GM21786 (cell line): Measurements from ENCODE around the gene PITX3.
"Not testable (repeated sequence)": the region's sequence is repeated elsewhere in the genome, so short reads cannot be mapped to it uniquely, and the experiment has no call there.

Source experiments
- ATAC-seq: cut with Tn5 transposase; IDR thresholded peaks from one replicate; pipeline ENCODE4 v1.9.1; 2021; ENCODE audit not compliant: unreplicated experiment

The PITX3 gene

DNA sequence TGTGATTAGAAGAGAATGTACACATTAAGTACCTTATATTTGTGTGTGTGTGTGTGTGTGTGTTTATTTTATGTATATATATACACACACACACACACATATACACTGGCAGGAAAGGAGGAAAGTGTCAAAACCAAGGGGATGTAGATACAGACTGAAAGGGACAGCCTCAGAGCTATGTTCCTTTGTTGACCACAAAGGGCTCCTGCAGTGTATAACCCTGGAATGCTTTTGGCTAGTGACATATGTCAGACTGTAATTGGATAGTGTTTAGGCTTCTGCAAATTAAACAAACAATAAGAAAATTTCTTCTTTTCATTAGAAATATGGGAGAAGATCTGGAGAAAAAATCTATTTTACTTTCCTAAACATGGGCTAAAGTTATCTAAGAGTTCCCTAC, 19.9 kb upstream of the PITX3 start:
- ATAC-seq = no peak

DNA sequence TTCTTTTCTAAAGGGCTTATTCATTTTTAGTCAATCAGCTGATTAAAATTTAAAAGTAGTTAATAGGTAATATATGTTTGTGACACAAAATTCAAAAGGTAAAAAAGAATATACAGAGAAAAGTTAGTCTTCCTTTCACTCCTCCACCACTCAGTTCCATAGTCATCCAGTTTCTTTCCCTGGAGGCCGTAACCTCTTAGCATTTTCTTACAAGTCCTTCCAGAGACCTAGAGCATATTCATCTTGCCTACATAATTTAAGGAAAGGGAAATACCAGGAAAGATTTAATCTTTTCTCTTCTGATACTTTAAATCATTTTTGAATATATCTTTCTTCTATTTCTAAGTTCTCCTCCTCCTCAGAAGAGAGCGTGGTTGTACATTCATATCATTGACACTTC, 14.1 kb upstream of the PITX3 start:
- no peak for ATAC-seq

DNA sequence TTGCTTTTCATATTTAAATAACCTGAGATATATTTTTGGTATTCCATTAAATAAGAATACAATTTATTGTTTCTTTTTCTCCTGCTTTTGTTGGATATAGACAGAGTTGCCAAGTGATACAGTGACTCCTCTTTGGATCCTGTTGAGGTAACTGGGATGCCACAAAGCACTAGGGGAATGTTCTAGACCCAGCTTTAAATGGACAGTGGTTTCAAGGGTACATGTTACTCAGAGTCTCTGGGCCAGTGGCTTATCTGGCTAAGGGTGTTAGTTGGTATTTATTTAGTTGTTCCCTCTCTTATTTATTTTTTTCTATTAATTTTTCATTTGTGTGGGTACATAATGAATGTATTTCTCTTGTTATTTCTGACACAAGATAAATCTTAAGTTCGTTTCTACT, 13.1 kb upstream of the PITX3 start:
- ATAC-seq = no peak

DNA sequence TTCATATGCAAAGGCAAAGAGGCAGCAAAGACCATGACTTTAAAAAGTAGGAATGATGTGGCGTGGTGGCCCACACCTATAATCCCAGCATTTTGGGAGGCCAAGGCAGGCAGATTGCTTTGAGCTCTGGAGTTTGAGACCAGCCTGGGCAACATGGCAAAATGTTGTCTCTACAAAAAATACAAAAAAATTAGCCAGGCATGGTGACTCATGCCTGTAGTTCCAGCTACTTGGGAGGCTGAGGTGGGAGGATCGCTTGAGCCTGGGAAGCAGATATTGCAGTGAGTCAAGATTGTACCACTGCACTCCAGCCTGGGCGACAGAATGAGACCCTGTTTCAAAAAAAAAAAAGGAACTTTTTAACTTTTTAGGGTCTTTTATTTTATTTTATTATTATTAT, 11.2 kb upstream of the PITX3 start:
- ATAC-seq = not testable (repeated sequence)

DNA sequence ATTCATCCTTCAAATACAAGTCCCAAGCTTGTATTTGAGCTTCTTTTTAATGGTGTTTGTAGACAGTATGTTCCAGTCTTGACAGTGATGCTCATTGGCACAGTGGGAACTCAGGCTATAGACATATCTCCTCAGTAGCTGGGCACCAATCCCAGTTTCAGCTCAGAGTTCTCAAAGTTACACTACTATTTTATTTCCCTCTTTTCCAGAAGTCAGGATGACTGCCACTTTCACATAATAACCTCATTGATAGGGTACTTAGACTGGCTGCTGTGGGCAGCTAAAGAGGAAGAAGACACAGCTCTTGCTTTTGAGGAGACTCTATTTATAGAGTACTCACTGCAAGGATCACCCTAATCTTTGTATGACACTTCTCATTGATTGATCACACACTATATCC, 6.4 kb upstream of the PITX3 start:
- ATAC-seq = no peak

DNA sequence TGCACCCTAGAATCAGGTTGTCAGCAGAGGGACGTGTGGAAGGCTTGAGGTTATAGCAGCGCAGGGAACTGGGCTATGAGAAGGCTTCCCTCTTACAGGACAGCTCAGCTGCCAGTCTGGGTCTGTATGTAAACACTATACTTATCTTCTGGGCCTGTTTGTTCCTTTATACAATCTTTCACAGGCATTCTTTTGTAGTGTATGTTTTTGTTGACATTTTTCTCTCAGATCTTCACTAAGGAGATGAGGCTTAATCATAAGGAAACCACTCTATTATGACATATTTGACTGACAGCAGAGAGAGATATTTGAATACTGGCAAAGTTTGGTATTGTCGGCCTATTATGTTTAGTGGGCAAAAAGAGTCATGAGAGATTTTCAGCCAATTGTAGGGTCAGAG, 4.9 kb upstream of the PITX3 start:
- no peak for ATAC-seq

DNA sequence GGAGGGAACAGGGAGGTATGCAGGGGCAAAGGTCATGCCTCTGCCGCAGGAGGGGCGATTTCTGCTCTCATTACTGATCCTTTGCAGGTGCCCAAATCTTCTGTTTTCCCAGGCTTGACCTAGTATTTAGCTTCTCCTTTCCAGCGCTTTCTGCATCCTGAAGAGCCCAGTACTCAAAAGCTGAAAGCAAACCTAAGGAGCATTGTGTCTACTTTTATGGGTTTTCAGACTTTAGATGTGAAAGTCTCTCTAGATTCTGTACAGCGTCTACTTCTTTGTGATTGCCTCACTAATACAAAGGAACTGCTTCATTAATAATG, 4.6 kb upstream of the PITX3 start:
- no peak for ATAC-seq

DNA sequence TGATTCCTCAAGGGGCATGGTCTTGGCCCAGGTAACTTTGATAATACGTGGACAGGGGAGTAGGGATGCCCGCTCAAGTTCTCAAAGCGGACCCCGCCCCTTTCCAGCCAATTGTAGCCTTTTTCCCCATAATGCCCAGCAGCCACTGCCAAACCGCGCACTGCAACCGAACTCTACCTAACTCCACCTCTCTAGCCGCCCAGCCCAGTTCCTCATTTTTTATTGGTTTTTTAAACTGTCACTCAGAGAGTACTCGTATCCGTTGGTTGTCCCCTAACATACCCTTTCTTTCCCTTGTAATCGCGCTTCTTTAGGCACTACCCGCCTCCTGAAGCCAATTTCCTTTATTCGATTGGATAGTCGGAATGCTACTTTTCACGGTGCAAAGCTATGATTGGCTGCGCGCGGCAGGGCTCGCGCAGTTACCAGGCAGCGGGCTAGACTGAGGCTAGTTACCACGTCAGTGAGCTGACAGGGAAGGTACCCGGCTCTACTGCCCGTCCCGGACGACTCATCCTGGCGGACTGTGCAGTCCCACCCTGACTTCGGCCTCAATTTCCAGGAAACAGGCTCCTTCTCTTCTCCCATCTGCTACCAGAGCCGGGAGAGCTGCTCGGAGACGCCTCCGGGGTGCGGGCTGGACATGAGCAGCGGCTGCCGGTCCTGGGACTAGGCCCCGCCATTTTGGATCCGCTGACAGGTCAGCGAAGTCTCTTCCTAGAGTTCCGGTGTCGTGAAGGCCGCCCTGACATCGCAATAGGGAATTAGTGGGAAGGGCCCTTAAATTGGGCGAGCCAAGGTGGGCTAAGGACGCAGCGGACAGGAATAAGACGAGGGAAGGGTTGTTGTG, 4.0 kb upstream of the PITX3 start, which contains the start of gene GBF1:
Gene GBF1, plus strand, starts transcription at position 451 of the 850 bp plus-strand sequence. CDS start 13,407 bp downstream, outside the sequence.
- peak; percentile 89 for ATAC-seq

DNA sequence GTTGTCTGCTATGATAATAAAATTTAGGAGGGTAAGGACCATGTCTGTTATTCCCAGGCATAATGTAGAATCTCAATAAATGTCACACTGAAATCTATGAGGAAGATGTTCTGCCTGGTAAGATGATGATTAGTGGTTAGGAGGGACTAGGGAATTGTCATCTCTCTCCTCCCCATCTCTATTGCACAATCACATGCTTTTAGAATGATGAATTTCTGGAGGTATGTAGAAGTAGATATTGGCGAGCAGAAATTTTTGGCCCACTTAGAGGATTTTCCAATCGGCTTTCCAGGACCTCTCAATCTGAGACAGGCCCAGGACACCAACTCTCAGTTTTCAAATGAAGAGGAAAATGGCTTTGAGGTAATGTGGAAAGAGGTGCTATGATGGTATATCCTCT, 2.0 kb upstream of the PITX3 start:
- ATAC-seq = no peak

DNA sequence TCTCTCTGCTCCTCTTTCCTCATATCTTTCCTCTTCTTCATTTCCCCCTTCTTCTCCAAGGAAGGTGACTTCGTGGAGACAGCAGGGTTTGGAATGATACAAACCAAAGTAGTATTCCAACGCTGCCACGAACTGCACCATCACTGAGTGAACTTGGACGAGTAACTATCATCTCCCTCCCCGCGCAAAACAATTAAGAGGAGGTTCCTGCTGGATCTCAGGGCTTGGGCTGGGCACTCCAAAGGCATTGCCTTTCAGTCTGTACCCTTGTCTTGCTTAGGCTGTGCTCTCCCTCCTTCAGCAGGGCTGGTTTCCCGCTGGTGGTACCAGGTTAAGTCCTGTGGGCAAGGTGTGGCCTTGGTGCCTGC, 790 bp upstream of the PITX3 start:
- ATAC-seq = no peak

DNA sequence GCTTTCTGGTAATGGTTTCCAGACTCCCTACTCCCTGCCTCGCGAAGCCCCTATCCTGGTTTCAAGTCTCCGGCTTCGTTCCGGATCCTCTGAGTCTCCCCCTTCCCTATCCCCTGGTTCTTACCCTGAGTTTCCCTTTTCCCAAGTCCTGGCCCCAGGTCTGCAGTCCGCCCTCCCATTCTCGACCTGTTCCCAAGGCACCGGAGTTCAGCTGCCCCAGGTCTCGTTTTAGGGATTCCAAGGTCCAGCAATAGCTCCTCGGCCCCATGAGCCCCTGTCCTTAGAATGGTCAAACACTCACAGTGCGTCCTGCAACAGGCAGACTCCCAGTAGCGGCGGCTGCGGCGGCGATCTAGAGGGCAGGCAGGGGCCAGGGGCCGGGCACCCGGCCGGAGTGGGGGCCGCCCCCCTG, 274 bp downstream of the PITX3 start:
- no peak for ATAC-seq

DNA sequence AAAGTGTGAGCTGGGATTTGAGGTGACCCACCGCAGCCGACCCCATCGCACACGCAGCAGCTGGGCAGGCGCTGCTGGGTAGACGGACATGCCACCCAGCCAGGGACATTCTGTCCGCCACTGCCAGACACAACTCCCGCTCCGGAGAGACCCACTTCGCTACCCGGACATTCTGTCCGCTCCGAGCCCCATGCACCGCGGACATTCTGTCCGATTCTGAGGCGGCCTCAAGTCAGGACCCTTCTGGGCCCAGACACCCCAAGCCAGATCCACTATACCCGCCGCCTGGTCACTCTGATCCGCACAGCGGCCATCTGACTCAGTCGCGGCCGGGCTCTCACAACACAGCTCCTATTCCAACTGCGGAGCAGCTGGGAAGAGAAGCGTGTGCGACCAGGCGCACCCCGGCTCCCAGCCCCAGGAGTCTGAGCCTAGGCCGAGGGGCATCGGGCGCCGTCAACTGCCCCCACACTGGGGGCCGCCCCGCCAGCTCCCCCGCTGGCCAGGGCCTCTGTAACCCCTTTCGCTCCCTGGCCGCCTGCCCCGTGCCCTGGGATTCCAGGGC, 763 bp downstream of the PITX3 start:
- ATAC-seq = no peak

DNA sequence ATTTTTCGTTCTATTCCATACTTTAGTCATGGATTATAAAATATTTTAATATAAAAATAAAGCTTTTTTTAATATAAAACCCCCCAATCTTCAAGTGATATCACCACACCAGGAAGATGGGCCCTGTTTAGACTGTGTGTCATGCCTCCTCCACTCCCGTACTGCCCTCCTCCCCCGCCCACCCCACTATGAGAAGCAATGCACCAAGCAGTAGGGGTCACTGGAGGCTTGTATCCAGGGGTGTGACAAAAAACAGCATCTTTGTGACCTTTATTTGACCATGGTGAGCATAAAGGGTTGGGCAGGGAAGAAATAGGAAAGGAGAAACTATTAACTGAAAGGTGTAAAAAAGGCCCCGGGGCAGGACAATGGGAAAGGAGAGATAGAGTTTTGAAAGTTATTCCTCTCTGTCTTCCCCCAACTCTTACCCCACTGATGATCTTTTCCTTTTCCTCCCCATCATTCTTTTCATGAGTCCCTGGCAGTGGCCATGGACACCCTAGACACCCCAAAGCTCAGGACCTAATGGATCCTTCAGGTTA, 3.5 kb downstream of the PITX3 start:
- ATAC-seq = no peak

DNA sequence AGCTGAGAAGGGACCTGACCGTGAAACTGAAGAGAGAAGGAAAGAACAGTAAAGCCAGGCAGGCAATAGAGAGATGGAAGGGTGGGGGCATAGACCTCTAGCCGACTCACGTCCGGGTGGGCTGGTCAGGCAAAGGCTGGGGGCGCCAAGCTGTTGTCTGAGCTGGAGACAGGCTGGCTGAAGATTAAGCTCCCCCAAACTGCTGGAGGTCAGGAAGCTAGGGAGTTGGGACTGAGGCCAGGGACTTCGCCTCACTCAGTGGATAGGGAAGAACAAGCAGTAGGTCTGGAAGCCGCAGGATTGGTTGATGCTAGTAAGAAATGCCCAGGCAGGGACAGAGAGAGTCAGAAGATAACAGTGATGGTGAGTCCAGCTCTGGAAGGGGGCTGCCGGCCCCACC, 5.3 kb downstream of the PITX3 start:
- no peak for ATAC-seq

DNA sequence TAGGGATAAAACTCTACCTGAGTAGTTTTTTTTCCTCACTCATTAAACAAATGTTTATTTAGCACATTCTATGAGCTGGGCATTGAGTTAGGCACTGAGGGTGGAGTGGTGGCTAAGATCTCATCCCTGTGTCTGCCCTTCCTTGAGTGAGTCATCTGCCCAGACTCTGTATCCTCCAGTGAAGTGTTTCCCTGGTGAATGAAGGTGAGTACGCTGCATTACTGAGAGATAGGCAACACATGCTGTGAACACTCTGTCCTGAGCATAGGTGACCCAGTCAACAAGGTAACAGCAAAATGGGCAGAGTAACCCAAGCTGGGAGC, 5.8 kb downstream of the PITX3 start:
- ATAC-seq = no peak

DNA sequence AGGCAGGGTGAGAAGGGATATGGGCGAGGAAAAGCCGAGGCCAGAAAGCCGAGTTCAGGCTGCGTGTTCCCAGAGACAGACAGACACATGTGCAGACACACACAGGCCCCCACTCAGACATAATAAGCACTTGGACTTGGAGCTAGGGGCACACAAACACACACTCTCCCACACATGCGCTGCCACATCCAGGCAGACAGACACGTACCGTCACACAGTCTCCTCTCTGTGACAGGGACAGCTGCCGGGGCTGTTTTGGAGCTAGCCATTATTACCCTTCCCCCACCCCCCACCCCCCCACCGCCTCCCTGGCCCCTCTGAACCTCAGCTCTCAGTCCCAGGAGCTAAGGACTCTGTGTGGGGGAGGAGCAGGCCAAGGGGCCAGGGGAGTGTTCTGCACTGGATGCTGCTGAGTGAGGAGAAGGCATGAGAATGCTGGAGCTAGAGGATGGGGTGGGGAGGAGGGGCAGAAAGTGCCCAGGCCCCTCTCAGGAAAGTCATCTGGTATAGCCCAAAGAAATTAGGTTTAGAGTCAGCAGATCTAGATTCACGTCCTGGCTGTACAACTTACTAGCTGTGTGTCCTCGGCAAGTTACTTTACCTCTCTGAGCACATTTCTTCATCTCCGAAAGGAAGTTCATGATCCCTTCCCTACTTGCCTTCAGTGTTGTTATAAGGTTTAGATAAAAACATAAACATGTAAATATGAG, 6.3 kb downstream of the PITX3 start:
- no peak for ATAC-seq

DNA sequence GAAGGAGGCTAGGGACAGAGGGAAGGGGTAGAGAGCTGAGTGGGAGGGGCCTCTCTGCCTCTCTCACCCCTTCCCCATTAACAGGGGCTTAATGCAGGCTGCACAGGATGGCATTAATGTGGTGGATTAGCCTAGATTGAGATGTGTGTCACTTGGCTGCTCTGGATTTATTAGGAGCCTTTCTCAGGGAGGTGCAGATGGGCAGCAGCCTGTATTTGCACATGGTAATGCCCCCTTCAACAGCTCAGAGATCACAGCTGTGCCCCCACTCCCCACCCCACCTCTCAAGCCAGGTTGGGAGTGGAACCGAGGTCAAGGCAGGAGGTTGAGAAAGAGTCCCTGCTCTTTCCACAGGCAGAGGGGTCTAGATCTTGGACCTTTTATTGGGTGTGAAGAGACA, 7.3 kb downstream of the PITX3 start:
- no peak for ATAC-seq

DNA sequence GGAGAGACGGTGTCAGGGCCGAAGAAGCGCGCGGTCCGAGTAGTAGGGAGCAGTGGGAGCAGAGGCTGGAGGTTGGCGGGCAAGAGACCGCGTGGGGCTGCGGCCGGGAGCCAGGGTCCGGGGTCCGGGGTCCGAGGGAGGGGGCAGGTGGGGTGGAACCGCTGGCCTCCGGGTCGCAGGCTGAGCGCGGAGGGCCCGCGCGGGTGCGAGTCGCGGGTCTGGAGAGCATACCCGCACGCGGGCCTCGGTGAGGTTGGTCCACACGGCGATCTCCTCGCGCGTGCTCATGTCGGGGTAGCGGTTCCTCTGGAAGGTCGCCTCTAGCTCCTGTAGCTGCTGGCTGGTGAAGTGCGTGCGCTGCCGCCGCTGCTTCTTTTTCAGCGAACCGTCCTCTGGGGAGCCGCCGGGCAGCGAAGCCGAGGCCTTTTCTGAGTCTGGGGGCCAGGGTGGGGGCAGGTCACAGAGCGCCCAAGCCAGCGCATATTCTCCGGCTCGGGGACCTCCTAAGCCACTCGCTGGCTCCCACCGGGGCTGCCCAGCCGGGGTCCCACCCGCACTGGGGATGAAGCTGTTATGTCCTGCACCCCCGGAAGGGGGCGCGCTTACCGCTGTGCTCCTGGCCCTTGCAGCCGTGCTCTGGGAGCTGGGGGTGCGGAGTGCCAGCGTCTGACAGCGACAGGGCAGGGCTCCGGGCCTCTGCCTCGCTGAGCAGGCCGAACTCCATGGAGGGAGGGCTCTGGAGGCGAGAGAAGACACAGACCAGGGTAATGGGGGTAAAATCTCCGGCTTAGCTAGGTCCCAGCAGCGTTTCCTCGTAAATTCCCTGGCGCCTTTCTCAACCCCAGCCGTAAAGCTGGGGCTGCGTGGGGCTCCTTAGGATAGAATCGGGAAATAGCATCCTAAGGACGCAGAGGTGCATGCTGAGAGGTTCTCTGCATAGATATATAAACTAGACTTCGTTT, 9.7 kb downstream of the PITX3 start:
- ATAC-seq = no peak

DNA sequence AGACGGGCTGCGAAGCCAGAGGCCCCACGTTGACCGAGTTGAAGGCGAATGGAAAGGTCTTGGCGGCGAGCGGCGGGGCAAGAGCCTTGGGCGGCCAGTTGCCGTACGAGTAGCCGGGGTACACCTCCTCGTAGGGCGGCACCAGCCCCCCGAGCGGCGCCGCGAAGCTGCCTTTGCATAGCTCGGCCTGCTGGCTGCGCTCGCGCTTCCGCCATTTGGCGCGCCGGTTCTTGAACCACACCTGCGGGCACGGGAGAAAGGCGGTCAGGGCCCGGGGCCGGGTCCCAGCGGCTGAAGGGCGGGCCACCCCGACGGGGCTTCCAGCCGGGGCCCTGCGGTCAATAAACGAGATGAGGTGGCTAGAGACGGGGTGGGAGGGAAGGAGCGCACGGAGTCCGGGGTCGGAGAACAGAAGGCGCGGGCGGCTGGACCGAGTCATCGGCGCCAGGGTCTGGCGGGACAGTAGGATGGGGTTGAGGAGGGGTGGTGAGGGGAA, 10.4 kb downstream of the PITX3 start:
- no peak for ATAC-seq

DNA sequence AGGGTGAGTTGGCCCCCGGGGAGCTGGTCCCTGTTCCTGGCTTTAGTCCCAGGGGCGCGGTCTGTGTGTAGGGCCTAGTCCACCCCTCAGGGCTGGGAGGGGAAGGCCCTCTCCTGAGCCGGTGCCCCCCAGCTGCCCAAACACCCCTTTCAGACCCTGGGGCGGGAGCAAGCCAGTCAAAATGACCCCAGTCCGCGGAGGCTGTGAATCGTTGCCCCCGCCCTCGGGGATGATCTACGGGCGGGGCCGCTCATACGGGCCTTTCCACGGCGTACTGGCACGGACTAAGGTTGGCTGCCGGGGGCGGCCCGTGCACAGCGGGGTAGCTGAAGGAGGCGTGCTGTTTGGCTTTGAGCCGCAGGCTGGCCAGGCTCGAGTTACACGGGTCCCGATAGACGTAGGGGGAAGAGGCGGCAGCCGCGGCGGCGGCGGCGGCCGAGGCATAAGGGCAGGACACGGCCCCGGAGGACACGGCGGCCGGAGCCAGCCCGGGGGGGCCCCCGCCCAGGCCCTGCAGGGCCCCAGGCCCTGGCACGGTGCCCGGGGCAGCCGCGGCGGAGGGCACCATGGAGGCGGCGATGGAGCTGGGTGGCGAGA, 10.9 kb downstream of the PITX3 start:
- no peak for ATAC-seq
